22Rv1 (cell line): ENCODE measurements around the gene TSPO2.

Experiments
- ZFX ChIP-seq: fragments of 450-650 bp; IDR thresholded peaks from 2 replicates; pipeline ENCODE4 v1.6.1; 2017; ENCODE audit warnings: antibody characterized with exemption, borderline replicate concordance
- TF ChIP-seq, protein P1 (sequence below): fragments of 450-650 bp; IDR thresholded peaks from 2 replicates; pipeline ENCODE4 v1.5.1; 2017; ENCODE audit warnings: mild to moderate bottlenecking

GRCh38 chr6:41055149-41055548, 12.9 kb downstream of the TSPO2 start:
- TF ChIP-seq, protein P1, sequence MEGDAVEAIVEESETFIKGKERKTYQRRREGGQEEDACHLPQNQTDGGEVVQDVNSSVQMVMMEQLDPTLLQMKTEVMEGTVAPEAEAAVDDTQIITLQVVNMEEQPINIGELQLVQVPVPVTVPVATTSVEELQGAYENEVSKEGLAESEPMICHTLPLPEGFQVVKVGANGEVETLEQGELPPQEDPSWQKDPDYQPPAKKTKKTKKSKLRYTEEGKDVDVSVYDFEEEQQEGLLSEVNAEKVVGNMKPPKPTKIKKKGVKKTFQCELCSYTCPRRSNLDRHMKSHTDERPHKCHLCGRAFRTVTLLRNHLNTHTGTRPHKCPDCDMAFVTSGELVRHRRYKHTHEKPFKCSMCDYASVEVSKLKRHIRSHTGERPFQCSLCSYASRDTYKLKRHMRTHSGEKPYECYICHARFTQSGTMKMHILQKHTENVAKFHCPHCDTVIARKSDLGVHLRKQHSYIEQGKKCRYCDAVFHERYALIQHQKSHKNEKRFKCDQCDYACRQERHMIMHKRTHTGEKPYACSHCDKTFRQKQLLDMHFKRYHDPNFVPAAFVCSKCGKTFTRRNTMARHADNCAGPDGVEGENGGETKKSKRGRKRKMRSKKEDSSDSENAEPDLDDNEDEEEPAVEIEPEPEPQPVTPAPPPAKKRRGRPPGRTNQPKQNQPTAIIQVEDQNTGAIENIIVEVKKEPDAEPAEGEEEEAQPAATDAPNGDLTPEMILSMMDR = no peak
- no peak for TF ChIP-seq ZFX
